GM12878 (cell line): ENCODE measurements around the gene HLA-A. TPM values are rescaled to one million over a fixed set of nuclear protein-coding genes. Genes with fewer than 3 reads are reported as not detected.

Experiments used
- ATAC-seq: fragments of 200-7000 bp; cut with Tn5 transposase; 3 replicates; pipeline ENCODE4 v1.9.1; 2020; ENCODE audit warnings: mild to moderate bottlenecking, moderate library complexity
- BruUV-seq: library from RNA; stranded (reverse); fragments of 400-500 nt; replicated peaks from 2 replicates; lab custom pipeline; 2021; lab: Mats Ljungman, UMichigan
- CTCF ChIA-PET: fragments of 300-600 bp; sonication (Branson Sonifier 250); formaldehyde crosslinking; extraction: SDS; loops from one replicate; lab custom pipeline; 2021; ENCODE audit warnings: inconsistent platforms; lab: Yijun Ruan, JAX
- POLR2A ChIA-PET: fragments of 350-600 bp; formaldehyde crosslinking; extraction: SDS; loops from one replicate; lab custom pipeline; 2021; ENCODE audit warnings: inconsistent platforms; lab: Charles Lee
- RAD21 ChIA-PET: fragments of 300-600 bp; sonication (Branson Sonifier 250); formaldehyde crosslinking; loops from one replicate; lab custom pipeline; 2023; ENCODE audit warnings: antibody characterized with exemption; ENCODE audit not compliant: unreplicated experiment; lab: Charles Lee
- SMC1A ChIA-PET: fragments of 300-600 bp; sonication (Branson Sonifier 250); formaldehyde crosslinking; loops from one replicate; lab custom pipeline; 2023; ENCODE audit not compliant: unreplicated experiment, uncharacterized antibody; lab: Charles Lee
- DNase-seq: peaks from one replicate; pipeline ENCODE4 v3.0.0-alpha.2; 2011; ENCODE audit warnings: low read depth, low spot score
- FAIRE-seq: peaks from 3 replicates; lab custom pipeline; 2011; peaks lifted over from hg19 to GRCh38; lab: Jason Lieb, UNC
- H2AFZ ChIP-seq: 2 replicates; pipeline ENCODE4 v1.6.0; 2011; ENCODE audit warnings: low read depth, low read length, control low read depth; ENCODE audit not compliant: control insufficient read depth
- H3K27ac ChIP-seq: 2 replicates; pipeline ENCODE4 v1.5.1; 2011; ENCODE audit warnings: control low read depth; ENCODE audit not compliant: control insufficient read depth, insufficient read depth
- H3K27me3 ChIP-seq, 2 experiments: replicated peaks in 1 of 2; 2 replicates each; pipeline versions ENCODE4 v1.6.0 to v1.6.1; 2011; ENCODE audit warnings: low read length in 1 of 2; ENCODE audit not compliant: control insufficient read depth in 2 of 2, insufficient read depth in 2 of 2
- H3K36me3 ChIP-seq, 2 experiments: 2 replicates each; pipeline ENCODE4 v1.5.1; 2011; ENCODE audit warnings: low read length in 1 of 2; ENCODE audit not compliant: control insufficient read depth in 2 of 2, insufficient read depth in 2 of 2
- H3K4me1 ChIP-seq: 2 replicates; pipeline ENCODE4 v1.6.1; 2011; ENCODE audit warnings: mild to moderate bottlenecking, low read length, moderate library complexity, mixed read lengths; ENCODE audit not compliant: control insufficient read depth, insufficient read depth
- H3K4me2 ChIP-seq: 2 replicates; pipeline ENCODE4 v1.6.0; 2011; ENCODE audit warnings: control low read depth; ENCODE audit not compliant: control insufficient read depth, insufficient read depth
- H3K4me3 ChIP-seq: fragments of 200-600 bp; sonication (generic); 2 replicates; pipeline ENCODE4 v1.5.1; 2016
- H3K79me2 ChIP-seq: 2 replicates; pipeline ENCODE4 v1.6.0; 2011; ENCODE audit warnings: low read length; ENCODE audit not compliant: control insufficient read depth, insufficient read depth
- H3K9ac ChIP-seq: 2 replicates; pipeline ENCODE4 v1.8.0; 2011; ENCODE audit warnings: low read length, control low read depth, mixed read lengths; ENCODE audit not compliant: control insufficient read depth, insufficient read depth
- H3K9me3 ChIP-seq: replicated peaks from 3 replicates; pipeline ENCODE4 v1.5.1; 2011; ENCODE audit warnings: mild to moderate bottlenecking, low read length; ENCODE audit not compliant: control insufficient read depth, insufficient read depth
- H4K20me1 ChIP-seq: 2 replicates; pipeline ENCODE4 v1.6.0; 2011; ENCODE audit not compliant: control insufficient read depth, insufficient read depth
- BMI1 ChIP-seq: fragments of 450-650 bp; IDR thresholded peaks from 2 replicates; pipeline ENCODE4 v1.6.1; 2016; ENCODE audit warnings: mild to moderate bottlenecking, moderate library complexity, borderline replicate concordance
- ETV6 ChIP-seq, 2 experiments: fragments of 450-650 bp in 1 of 2; IDR thresholded peaks in 1 of 2; conservative IDR thresholded peaks in 1 of 2; 2 replicates each; pipeline ENCODE4 v1.6.1; 2014; ENCODE audit warnings: antibody characterized with exemption in 1 of 2, borderline replicate concordance in 1 of 2, low read depth in 1 of 2, mild to moderate bottlenecking in 1 of 2, moderate library complexity in 1 of 2
- GABPA ChIP-seq: IDR thresholded peaks from 2 replicates; pipeline ENCODE4 v1.6.1; 2014; ENCODE audit warnings: antibody characterized with exemption, low read depth, mild to moderate bottlenecking, inconsistent platforms
- GATAD2B ChIP-seq: fragments of 450-650 bp; conservative IDR thresholded peaks from 2 replicates; pipeline ENCODE4 v1.6.1; 2017; ENCODE audit warnings: low read depth, mild to moderate bottlenecking, moderate library complexity
- HCFC1 ChIP-seq: fragments of 150-350 bp; IDR thresholded peaks from 2 replicates; pipeline ENCODE4 v1.6.1; 2014; ENCODE audit warnings: low read length
- POLR2A ChIP-seq: IDR thresholded peaks from 2 replicates; pipeline ENCODE4 v1.6.1; 2011; ENCODE audit warnings: low read depth, mild to moderate bottlenecking, low read length
- SUZ12 ChIP-seq: fragments of 200-600 bp; sonication (generic); IDR thresholded peaks from one replicate; pipeline ENCODE4 v1.6.1; 2018; ENCODE audit warnings: antibody characterized with exemption, mild to moderate bottlenecking; ENCODE audit not compliant: unreplicated experiment
- WGBS: methylation state at CpG from one replicate; pipeline ENCODE4 v1.1.6; 2016; ENCODE audit warnings: low lambda C conversion rate; ENCODE audit not compliant: insufficient replicate concordance, insufficient coverage; ENCODE audit errors: missing lambda C conversion rate; 5-methylcytosine and 5-hydroxymethylcytosine counted together
- in situ Hi-C: fragments of 300-500 bp; cut with MboI; formaldehyde crosslinking; loops from 9 replicates; pipeline ENCODE4 v1.14.3; 2018; ENCODE audit warnings: mixed read lengths
- intact Hi-C: fragments of 100-400 bp; cut with micrococcal nuclease; formaldehyde crosslinking; loops from one replicate; pipeline ENCODE4 v1.14.2; 2022; ENCODE audit not compliant: unreplicated experiment
- polyA plus RNA-seq, 11 experiments: library from polyadenylated mRNA; depleted of rRNA in 4 of 11; unstranded in 6 of 11; stranded (reverse) in 5 of 11; fragments of >200 nt; fragmentation: Nextera tagmentation in 4 of 11; fragmentation: Illumina TruSeq in 1 of 11; extraction: Ambion mirVana in 4 of 11; extraction: Trizol in 1 of 11; gene quantifications; 1 replicate in 1 of 11; 2 replicates in 10 of 11; pipeline versions ENCODE4 v1.2.1 to v1.2.3, GENCODE V29; 2011 to 2016; ENCODE audit warnings: inconsistent platforms in 2 of 11, missing spikeins in 2 of 11, low read depth in 1 of 11
- total RNA-seq, 4 experiments: library from RNA; depleted of rRNA in 3 of 4; stranded (reverse); fragments of >200 nt in 3 of 4; fragmentation: Illumina TruSeq in 1 of 4; extraction: Trizol in 1 of 4; gene quantifications; 2 replicates each; pipeline versions ENCODE4 v1.2.1 to v1.2.3, GENCODE V29; 2013 to 2021

Gene HLA-A
- total and polyA plus RNA-seq, 10 of the 15 experiments (the other 5 are each of a cell fraction or from before 2014, with no cell fraction given) = 129 to 1,155 (median 749) TPM

DNA sequence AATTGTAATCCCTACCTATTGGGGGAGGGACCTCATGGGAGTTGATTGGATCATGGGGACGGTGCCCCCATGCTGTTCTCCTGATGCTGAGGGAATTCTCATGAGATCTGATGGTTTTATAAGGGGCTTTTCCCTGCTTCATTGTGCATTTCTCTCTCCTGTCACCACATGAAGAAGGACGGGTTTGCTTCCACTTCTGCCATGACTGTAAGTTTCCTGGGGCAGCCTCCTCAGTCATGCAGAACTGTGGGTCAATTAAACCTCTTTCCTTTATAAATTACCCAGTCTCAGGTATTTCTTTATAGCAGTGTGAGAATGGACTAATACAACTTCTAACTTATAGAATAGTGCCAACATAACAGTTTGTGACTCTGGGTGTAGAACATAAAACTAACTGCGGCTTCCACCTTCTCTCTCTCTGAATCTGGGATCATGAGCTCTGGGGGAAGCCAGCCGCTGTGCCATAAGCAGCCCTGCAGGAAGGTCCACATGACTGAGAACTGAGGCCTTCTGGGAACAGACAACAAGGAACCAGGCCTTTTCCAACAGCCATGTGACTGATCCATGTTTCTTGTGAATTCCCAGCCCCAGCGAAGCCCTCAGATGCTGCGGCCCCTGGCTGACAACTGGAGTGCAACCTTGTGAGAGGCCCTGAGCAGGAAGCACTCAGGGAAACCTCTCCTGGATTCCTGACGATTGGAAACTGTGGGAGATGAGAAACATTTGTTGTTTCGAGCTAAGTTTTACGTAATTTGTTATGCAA is 3.4 kb upstream of the HLA-A start:
- 85% methylated on average over 9 of the region's 9 CpGs for WGBS
- Histone ChIP-seq H3K27me3 (no peaks in the 10 kb centered on the region), H3K36me3 (peaks cover 0 to 3% of the 10 kb centered on the region in 2 experiments; a peak in 3 of 4 replicates), H3K9me3 (no peaks in the 10 kb centered on the region), H4K20me1 (no peaks in the 10 kb centered on the region), H2AFZ (no peak overlapping the region), H3K27ac (no peak overlapping the region), H3K4me3 (no peak overlapping the region), H3K4me1 (no peaks in the 10 kb centered on the region), H3K79me2 (peaks cover 25% of the 10 kb centered on the region), H3K4me2 (no peak overlapping the region), H3K9ac (no peak overlapping the region)
- ATAC-seq (no peak), FAIRE-seq (no peak), DNase-seq (no peak)
- ChIA-PET CTCF (interaction anchor here (1.1 to 3.3 kb wide), 3 partner anchors 9 to 74 kb away, joined by 3 to 12 read pairs (median 5); no protein-coding TSS in a partner anchor), RAD21 (no interaction called here), SMC1A (interaction anchor here (0.8 to 4.7 kb wide), 2 partner anchors 27 to 52 kb away, joined by 3 to 38 read pairs; no protein-coding TSS in a partner anchor), POLR2A (interaction anchor here (0.5 to 1.4 kb wide), 4 partner anchors 25 to 528 kb away, joined by 4 to 6 read pairs (median 5); no protein-coding TSS in a partner anchor)
- in situ Hi-C loops = no loop called here
- BruUV-seq = no TSS peak
- TF ChIP-seq GABPA (no peak), ETV6 (conservative IDR thresholded peaks at IDR 0.05 in 1 of 2, IDR thresholded peaks at IDR 0.05 in 1 of 2; ENCODE audit: borderline replicate concordance in 1 of 2, low read depth in 1 of 2) (no peak), HCFC1 (no peak), POLR2A (no peak), SUZ12 (no peak), GATAD2B (no peak), BMI1 (no peak)
- intact Hi-C loops = no loop called here
